ENCODE measurements around the gene COL10A1.
"Not testable (repeated sequence)": the region's sequence is repeated elsewhere in the genome, so short reads cannot be mapped to it uniquely, and the experiment has no call there.

Gene COL10A1

DNA sequence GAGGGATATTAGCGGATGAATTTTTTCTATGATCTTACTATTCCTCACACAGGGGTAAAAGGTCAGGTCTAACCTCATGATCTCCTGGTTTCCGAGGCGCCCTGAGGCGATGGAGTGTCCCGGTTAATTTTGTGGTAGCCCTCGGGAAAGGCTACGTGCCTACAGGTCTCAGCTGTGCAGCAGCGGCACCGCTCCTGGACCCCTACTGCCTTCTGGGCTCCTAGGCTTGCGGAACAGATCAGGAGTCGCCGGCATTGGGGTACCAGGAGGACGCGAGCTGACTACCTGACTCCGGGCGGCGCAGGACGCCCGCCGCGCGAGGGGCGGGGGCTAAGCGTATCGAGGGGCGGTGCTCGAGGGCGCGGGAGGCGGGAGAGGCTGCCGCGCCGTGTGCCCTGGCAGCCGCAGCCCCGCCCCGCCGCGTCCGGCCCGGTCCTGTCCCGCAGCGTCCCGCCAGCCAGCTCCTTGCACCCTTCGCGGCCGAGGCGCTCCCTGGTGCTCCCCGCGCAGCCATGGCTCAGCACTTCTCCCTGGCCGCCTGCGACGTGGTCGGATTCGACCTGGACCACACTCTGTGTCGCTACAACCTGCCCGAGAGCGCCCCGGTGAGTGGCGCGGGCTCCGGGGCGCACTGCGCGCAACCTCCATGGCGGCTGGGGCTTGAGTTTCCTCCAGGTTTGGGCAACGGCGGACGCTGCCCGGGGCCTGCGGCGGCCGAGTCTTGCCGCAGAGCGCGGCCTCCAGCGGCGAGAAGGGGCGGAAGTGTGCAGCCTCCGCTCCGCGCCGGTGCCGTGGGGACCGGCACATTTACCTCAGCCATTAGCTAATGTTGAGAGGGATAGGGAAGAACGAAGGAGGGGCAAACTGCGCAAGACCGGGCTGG lies 25.3 kb downstream of the COL10A1 start, which contains the start of gene NT5DC1:
Gene NT5DC1, plus strand, starts transcription at position 435 of the 883 bp plus-strand sequence. Its CDS starts 78 bp downstream, at position 513.
- Histone ChIP-seq H3K36me3 (ENCODE audit: control insufficient read depth, insufficient read depth, low read length, severe bottlenecking) (no peaks in the 10 kb centered on the region), H3K9ac (ENCODE audit: low read length) (peak within 1 kb of the TSS; percentile 93), H3K4me1 (ENCODE audit: control insufficient read depth, insufficient read depth, low read length) (peaks cover 22% of the 10 kb centered on the region), H3K9me3 (ENCODE audit: control insufficient read depth, low read length) (peaks cover 9% of the 10 kb centered on the region), H3K4me3 (ENCODE audit: low read length) (peak within 1 kb of the TSS; percentile 93), H3K27me3 (replicated peaks; ENCODE audit: control insufficient read depth, insufficient read depth, low read length) (no peaks in the 10 kb centered on the region)
- DNase-seq (ENCODE audit: low read depth), result peak; percentile 91

- Histone ChIP-seq H3K9me3 (ENCODE audit: control insufficient read depth, low read length) (peaks cover 11% of the 10 kb centered on the region), H3K36me3 (ENCODE audit: control insufficient read depth, insufficient read depth, low read length, severe bottlenecking) (no peaks in the 10 kb centered on the region), H3K4me3 (ENCODE audit: low read length) (no peak overlapping the region), H3K4me1 (ENCODE audit: control insufficient read depth, insufficient read depth, low read length) (peaks cover 11% of the 10 kb centered on the region), H3K9ac (ENCODE audit: low read length) (no peak overlapping the region), H3K27me3 (replicated peaks; ENCODE audit: control insufficient read depth, insufficient read depth, low read length) (no peaks in the 10 kb centered on the region)
- DNase-seq (ENCODE audit: low read depth), result no peak
Observed at GRCh38 chr6:116099036-116099435, 26.9 kb downstream of the COL10A1 start.

- H3K4me3 ChIP-seq (ENCODE audit: low read length), result no peak overlapping the region
- no peaks in the 10 kb centered on the region for H3K36me3 ChIP-seq (ENCODE audit: control insufficient read depth, insufficient read depth, low read length, severe bottlenecking)
- H3K27me3 ChIP-seq (replicated peaks; ENCODE audit: control insufficient read depth, insufficient read depth, low read length), result no peaks in the 10 kb centered on the region
- DNase-seq (ENCODE audit: low read depth), result peak; percentile 73
- H3K4me1 ChIP-seq (ENCODE audit: control insufficient read depth, insufficient read depth, low read length), result peaks cover 11% of the 10 kb centered on the region
- H3K9ac ChIP-seq (ENCODE audit: low read length), result no peak overlapping the region
- peaks cover 11% of the 10 kb centered on the region for H3K9me3 ChIP-seq (ENCODE audit: control insufficient read depth, low read length)
Observed at GRCh38 chr6:116096979-116097816, 28.7 kb downstream of the COL10A1 start.

GRCh38 chr6:116096048-116096759 lies 29.7 kb downstream of the COL10A1 start:
- H3K4me3 ChIP-seq (ENCODE audit: low read length); DNase-seq (ENCODE audit: low read depth); H3K36me3 ChIP-seq (ENCODE audit: control insufficient read depth, insufficient read depth, low read length, severe bottlenecking); H3K9ac ChIP-seq (ENCODE audit: low read length); H3K27me3 ChIP-seq (replicated peaks; ENCODE audit: control insufficient read depth, insufficient read depth, low read length); H3K4me1 ChIP-seq (ENCODE audit: control insufficient read depth, insufficient read depth, low read length): not testable (repeated sequence)
- peaks cover 11% of the 10 kb centered on the region for H3K9me3 ChIP-seq (ENCODE audit: control insufficient read depth, low read length)

- no peak overlapping the region for H3K9ac ChIP-seq (ENCODE audit: low read length)
- no peaks in the 10 kb centered on the region for H3K4me1 ChIP-seq (ENCODE audit: control insufficient read depth, insufficient read depth, low read length)
- peaks cover 11% of the 10 kb centered on the region for H3K9me3 ChIP-seq (ENCODE audit: control insufficient read depth, low read length)
- no peaks in the 10 kb centered on the region for H3K27me3 ChIP-seq (replicated peaks; ENCODE audit: control insufficient read depth, insufficient read depth, low read length)
- no peaks in the 10 kb centered on the region for H3K36me3 ChIP-seq (ENCODE audit: control insufficient read depth, insufficient read depth, low read length, severe bottlenecking)
- no peak for DNase-seq (ENCODE audit: low read depth)
- no peak overlapping the region for H3K4me3 ChIP-seq (ENCODE audit: low read length)
Observed at GRCh38 chr6:116094041-116094440, 31.9 kb downstream of the COL10A1 start.

GRCh38 chr6:116090251-116090650 lies 35.7 kb downstream of the COL10A1 start:
- Histone ChIP-seq H3K27me3 (replicated peaks; ENCODE audit: control insufficient read depth, insufficient read depth, low read length) (no peaks in the 10 kb centered on the region), H3K4me3 (ENCODE audit: low read length) (no peak overlapping the region), H3K9ac (ENCODE audit: low read length) (no peak overlapping the region), H3K36me3 (ENCODE audit: control insufficient read depth, insufficient read depth, low read length, severe bottlenecking) (no peaks in the 10 kb centered on the region), H3K9me3 (ENCODE audit: control insufficient read depth, low read length) (no peaks in the 10 kb centered on the region), H3K4me1 (ENCODE audit: control insufficient read depth, insufficient read depth, low read length) (no peaks in the 10 kb centered on the region)
- no peak for DNase-seq (ENCODE audit: low read depth)

GRCh38 chr6:116088946-116089345 lies 37.0 kb downstream of the COL10A1 start:
- no peak overlapping the region for H3K9ac ChIP-seq (ENCODE audit: low read length)
- DNase-seq (ENCODE audit: low read depth), result no peak
- no peaks in the 10 kb centered on the region for H3K4me1 ChIP-seq (ENCODE audit: control insufficient read depth, insufficient read depth, low read length)
- H3K4me3 ChIP-seq (ENCODE audit: low read length), result no peak overlapping the region
- H3K27me3 ChIP-seq (replicated peaks; ENCODE audit: control insufficient read depth, insufficient read depth, low read length), result no peaks in the 10 kb centered on the region
- H3K9me3 ChIP-seq (ENCODE audit: control insufficient read depth, low read length), result no peaks in the 10 kb centered on the region
- no peaks in the 10 kb centered on the region for H3K36me3 ChIP-seq (ENCODE audit: control insufficient read depth, insufficient read depth, low read length, severe bottlenecking)

DNA sequence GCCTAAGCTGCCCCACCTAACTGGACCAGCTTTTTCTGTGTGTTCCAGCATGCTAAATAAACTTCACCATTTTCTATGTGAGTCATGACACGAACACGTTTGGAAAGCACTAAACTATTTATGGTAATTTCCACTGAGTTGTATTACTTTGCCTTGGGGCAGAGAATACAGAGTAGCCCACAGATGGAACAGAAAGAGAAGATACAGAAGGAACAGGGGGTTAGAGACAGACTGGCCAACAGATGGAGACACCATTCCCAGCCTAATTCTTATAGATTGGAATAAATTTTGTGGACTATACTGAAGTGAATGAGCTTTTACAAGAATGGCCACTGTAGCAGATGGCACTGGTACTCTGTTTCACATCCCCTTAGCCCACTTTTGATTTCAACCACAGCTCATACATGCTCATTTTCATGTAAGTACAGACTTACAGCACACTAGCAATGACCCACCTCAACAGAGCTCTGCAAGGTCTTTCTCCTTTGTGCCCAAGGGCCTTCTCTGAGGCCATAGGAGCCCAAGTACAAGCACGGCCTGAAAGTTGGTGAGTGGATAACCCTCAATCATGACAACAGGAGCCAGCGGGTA lies 38.4 kb downstream of the COL10A1 start:
- H3K9me3 ChIP-seq (ENCODE audit: control insufficient read depth, low read length), result no peaks in the 10 kb centered on the region
- peak; percentile 80 for DNase-seq (ENCODE audit: low read depth)
- H3K36me3 ChIP-seq (ENCODE audit: control insufficient read depth, insufficient read depth, low read length, severe bottlenecking), result no peaks in the 10 kb centered on the region
- no peaks in the 10 kb centered on the region for H3K4me1 ChIP-seq (ENCODE audit: control insufficient read depth, insufficient read depth, low read length)
- H3K4me3 ChIP-seq (ENCODE audit: low read length), result no peak overlapping the region
- H3K27me3 ChIP-seq (replicated peaks; ENCODE audit: control insufficient read depth, insufficient read depth, low read length), result no peaks in the 10 kb centered on the region
- H3K9ac ChIP-seq (ENCODE audit: low read length), result no peak overlapping the region

GRCh38 chr6:116084284-116084683 lies 41.6 kb downstream of the COL10A1 start:
- Histone ChIP-seq H3K9me3 (ENCODE audit: control insufficient read depth, low read length) (no peaks in the 10 kb centered on the region), H3K9ac (ENCODE audit: low read length) (no peak overlapping the region), H3K36me3 (ENCODE audit: control insufficient read depth, insufficient read depth, low read length, severe bottlenecking) (no peaks in the 10 kb centered on the region), H3K4me3 (ENCODE audit: low read length) (no peak overlapping the region), H3K27me3 (replicated peaks; ENCODE audit: control insufficient read depth, insufficient read depth, low read length) (no peaks in the 10 kb centered on the region), H3K4me1 (ENCODE audit: control insufficient read depth, insufficient read depth, low read length) (no peaks in the 10 kb centered on the region)
- no peak for DNase-seq (ENCODE audit: low read depth)

DNA sequence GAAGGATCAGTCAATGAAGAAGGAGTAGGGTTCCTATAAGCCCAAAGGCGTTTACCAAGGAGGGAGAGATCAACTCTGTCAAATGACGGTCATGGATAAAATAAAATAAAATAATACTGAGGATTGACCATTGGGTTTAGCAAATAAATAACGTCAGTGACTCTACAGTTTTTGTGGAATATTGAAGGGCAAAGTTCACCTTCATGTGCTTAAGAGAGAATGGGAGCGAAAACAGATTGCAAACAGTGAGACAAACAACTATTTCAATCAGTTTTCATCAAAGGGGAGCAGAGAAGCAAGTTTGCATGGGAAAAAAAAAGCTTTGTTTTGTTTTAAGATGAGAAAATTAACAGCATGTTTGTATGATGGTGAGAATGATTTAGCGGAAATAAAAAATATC lies 42.9 kb downstream of the COL10A1 start:
- DNase-seq (ENCODE audit: low read depth), result no peak
- Histone ChIP-seq H3K27me3 (replicated peaks; ENCODE audit: control insufficient read depth, insufficient read depth, low read length) (no peaks in the 10 kb centered on the region), H3K4me1 (ENCODE audit: control insufficient read depth, insufficient read depth, low read length) (no peaks in the 10 kb centered on the region), H3K9ac (ENCODE audit: low read length) (no peak overlapping the region), H3K4me3 (ENCODE audit: low read length) (no peak overlapping the region), H3K9me3 (ENCODE audit: control insufficient read depth, low read length) (no peaks in the 10 kb centered on the region), H3K36me3 (ENCODE audit: control insufficient read depth, insufficient read depth, low read length, severe bottlenecking) (no peaks in the 10 kb centered on the region)

All from adipocyte (in vitro differentiated cells).